Measurements from ENCODE around the gene TENM3.
"Not testable (repeated sequence)": the region's sequence is repeated elsewhere in the genome, so short reads cannot be mapped to it uniquely, and the experiment has no call there.

TENM3 gene

DNA sequence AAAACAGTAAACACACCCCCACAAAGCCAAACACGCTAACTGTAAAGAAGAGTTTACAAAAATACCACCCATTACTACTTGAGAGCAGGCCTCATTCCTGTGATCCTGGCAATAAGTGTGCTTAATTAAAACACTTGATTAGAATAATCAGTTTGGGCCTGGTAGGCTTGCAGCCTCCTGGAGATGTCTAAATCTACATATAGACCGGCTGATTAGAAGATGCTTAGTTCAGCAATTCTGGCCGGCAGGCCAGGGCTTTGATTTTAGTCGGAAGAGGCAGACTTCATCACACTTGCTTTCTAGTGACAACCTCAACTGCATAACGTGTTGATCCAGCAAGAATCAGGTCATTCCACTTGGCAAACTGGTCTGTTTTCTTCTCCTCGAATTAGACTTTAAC, 560.0 kb downstream of the TENM3 start:
- no peak for DNase-seq

DNA sequence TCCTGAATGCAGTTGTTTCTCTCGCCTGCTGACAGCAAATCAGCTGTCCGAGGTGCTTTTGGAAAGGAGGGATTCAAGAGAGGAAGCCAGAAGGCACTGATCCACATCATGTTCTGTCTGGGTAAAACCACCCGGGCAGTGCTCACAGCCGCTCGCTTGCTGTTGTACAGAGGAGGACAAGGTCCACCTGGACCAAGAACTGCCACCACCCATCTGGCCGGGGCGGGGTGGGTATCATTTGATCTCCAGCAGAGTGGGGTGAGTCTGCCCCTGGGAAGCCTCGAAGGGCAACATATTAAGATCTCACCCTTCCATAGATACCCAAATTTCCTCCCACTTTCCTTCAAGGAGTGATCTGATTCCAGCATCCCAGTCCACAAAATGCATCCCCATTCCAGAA, 560.9 kb downstream of the TENM3 start:
- DNase-seq = no peak

DNA sequence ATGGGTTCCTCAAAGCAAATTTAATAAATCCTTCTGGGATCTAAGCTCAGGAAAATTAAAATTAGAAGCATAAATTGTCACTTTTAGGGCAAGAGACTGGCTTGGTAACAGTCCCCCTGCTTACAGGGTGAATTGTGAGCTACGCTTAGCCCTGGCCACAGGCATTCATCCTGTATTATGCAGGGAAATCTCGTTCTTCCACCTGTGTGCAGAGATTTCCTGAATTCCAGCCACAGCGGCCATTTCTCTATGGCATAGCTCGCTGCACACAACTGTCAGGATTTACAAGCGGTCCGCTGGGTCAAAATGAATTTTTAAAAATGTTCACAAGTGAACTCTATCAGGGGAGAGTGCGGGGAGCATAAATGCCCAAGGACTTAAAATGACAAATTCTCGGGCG, 562.1 kb downstream of the TENM3 start:
- no peak for DNase-seq

- DNase-seq = no peak
Measured at GRCh38 chr4:182805750-182806149, 562.5 kb downstream of the TENM3 start.

- no peak for DNase-seq
Measured at GRCh38 chr4:182806259-182807252, 563.4 kb downstream of the TENM3 start.

GRCh38 chr4:182807346-182807745, 564.1 kb downstream of the TENM3 start:
- DNase-seq = no peak

DNA sequence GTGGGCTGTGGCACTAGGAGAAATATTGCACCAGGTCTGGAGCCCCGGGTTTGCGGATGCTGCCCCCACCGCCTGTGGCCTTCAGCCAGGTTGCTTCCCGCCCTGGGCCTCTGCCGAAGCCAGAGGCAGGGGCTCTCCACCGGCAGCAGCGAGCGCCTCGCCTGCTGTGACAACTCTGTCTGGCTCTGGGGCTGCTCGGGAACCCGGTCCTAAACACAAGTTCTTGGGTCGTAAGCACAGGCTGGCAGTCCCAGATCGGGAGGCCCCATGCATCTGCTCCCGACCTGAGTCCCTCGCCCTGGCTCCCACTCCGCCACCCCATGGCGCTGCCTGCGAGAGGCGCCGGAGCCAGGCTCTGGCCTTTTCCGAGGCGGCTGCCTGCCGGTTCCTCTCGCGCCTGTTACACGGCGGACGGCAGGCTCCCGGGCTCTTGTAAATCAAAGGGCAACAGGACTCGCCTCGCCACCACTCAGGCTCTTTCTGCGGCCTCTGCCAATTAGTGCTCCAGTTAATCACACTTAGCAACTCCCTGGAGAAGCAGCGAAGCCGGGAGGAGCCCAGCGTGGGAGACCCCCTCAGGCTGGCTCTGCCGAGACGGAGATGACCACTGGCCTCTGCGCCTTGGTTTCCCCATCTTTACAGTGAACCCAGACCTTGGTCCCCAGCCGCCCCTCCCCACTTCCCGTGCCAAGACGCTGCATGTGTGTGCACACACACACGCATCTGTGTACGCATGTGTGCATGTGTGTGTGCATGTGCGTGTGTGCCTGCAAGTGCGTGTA, 564.8 kb downstream of the TENM3 start:
- no peak for DNase-seq

DNA sequence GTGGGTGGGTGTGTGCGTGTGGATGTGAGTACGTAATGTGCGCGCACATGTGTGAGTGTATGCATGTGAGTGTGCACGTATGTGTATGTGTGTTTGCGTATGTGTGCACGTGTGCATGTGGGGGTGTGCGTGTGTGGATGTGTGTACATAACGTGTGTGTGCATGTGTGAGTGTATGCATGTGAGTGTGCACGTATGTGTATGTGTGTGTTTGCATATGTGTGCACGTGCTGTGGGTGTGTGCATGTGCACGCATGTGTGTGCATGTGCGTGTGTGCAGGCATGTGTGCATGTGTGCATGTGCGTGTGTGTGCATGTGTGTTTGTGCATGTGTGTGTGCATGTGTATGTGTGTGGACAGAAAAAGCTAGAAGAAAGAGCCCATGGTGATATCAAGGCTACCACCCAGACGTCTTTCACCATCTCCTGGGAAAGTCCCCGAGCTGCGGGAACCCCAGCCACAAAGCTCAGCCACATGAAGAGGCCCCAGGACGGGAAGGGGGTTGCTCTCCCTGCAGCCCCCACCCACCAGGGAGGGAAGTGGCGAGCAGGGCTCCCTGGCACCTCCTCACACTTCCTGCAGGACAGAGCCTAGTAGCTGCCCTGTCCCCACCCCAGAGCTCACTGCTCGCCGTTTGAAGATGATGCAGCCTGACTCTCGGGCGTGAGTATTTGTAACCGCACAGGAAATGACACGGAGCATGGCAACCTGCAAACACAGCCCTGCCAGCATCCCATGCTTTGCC, 565.6 kb downstream of the TENM3 start:
- no peak for DNase-seq

- no peak for DNase-seq
Measured at GRCh38 chr4:182809417-182810102, 566.4 kb downstream of the TENM3 start.

GRCh38 chr4:182810103-182810615, 567.0 kb downstream of the TENM3 start:
- no peak for DNase-seq

- DNase-seq = no peak
Measured at GRCh38 chr4:182812916-182813315, 569.7 kb downstream of the TENM3 start.

- DNase-seq = not testable (repeated sequence)
Measured at GRCh38 chr4:182814065-182814464, 570.9 kb downstream of the TENM3 start.

DNA sequence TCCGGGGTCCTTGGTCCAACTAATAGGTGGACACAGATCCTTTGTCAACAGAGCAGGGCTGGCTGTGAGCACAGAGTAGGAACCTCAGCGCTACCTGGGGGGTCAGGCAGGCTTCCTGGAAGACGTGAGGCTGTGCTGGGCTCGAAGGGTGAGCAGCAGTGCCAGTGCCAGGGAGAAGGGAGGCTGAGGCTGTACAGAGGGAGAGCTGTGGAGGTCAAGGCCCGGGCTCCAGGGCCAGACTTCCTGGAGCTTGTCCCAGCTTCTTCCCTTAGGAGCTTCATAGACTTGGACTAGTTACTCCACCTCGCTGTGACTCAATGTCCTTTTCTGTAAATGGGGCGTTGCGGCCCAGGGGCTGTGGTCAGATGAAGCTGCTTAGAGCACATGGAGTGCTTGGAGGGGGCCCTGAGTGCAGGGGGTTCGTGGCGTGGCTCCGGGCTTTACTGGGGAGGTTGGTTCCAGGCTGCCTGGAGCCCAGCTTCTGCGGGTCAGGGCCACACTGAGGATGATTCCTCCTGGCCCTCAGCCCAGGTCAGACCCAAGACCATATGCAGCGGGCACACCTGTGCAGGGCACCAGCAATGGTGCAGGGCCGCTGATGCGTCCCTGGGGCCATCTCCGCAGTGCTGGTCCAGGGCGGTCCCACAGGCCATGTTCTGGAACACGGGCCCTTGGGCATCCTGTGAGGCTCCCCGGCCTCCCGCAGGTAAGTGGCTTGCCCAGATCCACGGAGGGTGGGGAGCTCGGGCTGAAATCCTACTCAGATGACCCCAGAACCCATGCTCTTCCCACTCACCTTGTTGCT, 575.9 kb downstream of the TENM3 start:
- DNase-seq = no peak

DNA sequence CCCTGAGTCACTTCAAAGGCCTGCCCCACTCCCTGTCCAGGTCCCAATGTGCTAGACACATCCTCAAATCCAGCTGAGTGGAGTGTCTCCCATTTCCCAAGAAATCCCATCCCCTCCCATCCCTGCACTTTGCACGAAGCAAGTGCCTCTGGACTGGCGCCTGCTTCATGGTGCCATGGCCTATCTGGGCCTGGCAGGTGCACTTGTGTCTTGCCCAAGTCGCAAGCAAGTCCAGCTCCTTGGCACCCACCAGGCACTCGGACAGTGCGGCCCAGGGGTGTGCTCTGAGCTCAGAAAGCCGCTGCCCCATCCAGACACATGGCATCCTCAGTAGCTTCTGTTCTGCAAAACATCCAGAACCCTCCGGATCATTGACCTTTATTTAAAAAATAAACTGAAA, 576.5 kb downstream of the TENM3 start:
- no peak for DNase-seq

DNA sequence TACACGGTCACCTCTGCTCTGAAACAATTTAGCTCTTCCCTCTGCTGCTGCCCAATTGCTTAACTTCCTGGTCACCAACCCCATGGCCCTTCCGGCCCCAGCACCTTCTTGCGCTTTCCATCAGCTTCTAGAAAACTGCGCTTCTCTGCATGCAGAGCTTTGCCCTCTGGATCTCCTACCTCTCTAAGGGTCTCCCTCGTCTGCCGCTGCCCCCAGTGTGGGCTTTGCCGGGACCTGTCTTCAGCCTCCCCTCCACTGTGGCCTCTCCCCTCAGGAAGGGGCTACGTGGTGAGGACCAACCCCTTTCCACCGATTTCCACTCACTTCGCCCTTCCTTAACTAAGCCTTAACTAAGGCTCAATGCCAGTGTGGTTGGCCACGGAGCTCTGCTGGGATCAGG, 579.4 kb downstream of the TENM3 start:
- DNase-seq = no peak

- no peak for DNase-seq
Measured at GRCh38 chr4:182823576-182823975, 580.4 kb downstream of the TENM3 start.

GRCh38 chr4:182825003-182825402, 581.8 kb downstream of the TENM3 start:
- DNase-seq = no peak

- DNase-seq = no peak
Measured at GRCh38 chr4:182825786-182826185, 582.6 kb downstream of the TENM3 start.

DNA sequence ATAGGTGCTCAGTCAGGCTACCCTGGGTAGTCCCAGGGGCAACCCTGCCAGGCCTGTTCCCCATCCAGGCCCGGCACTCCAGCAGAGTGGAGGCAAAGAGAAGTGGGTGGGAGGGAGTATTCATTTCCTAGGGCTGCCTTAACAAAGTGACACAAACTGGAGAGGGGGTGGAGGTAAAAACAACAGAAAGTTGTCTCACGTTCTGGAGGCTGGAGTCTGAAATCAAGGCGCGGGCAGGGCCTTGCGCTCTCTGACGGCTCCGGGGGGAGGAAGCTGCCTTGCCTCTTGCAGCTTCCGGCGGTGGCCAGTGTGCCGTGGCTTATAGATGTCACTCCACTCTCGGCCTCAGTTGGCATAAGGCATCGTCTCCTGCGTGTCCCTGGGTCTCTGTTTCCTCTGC, 583.2 kb downstream of the TENM3 start:
- DNase-seq = no peak

- no peak for DNase-seq
Measured at GRCh38 chr4:182827166-182827565, 584.0 kb downstream of the TENM3 start.

GRCh38 chr4:182827954-182828353, 584.8 kb downstream of the TENM3 start:
- DNase-seq = no peak

All from NCI-H1048 (cell line).